Colonic mucosa (tissue), 4 donors: ENCODE results near the gene CALD1. TPM values are rescaled to one million over a fixed set of nuclear protein-coding genes. Genes with fewer than 3 reads are reported as not detected.

ENCODE experiments used
- DNase-seq: peaks from one replicate; pipeline ENCODE4 v3.0.0-alpha.2; 2020
- H3K27ac ChIP-seq: fragments of 200-600 bp; one replicate; pipeline ENCODE4 v1.8.0; 2021
- H3K27me3 ChIP-seq: fragments of 200-600 bp; one replicate; pipeline ENCODE4 v1.8.0; 2021
- H3K36me3 ChIP-seq: fragments of 200-600 bp; one replicate; pipeline ENCODE4 v1.8.0; 2021
- H3K4me1 ChIP-seq: fragments of 200-600 bp; one replicate; pipeline ENCODE4 v1.8.0; 2021; ENCODE audit warnings: mild to moderate bottlenecking
- H3K4me3 ChIP-seq: fragments of 200-600 bp; one replicate; pipeline ENCODE4 v1.8.0; 2021
- H3K9ac ChIP-seq, 2 donors: one replicate each; pipeline ENCODE4 v1.7.0; 2013; ENCODE audit warnings: control low read depth in 2 of 2, low read depth in 2 of 2, low read length in 2 of 2
- H3K9me3 ChIP-seq: fragments of 200-600 bp; one replicate; pipeline ENCODE4 v1.8.0; 2021
- intact Hi-C: fragments of 100-400 bp; cut with DNase I; formaldehyde crosslinking; loops from one replicate; pipeline ENCODE4 v1.14.1; 2022
- total RNA-seq, 2 donors: library from RNA; stranded (reverse); fragmentation: NEBNext Ultra II Directional in 1 of 2; extraction: Animal tissue kit (Norgen Biotek cat#: 25700) in 1 of 2; gene quantifications; one replicate each; pipeline ENCODE4 v1.2.1, GENCODE V29; 2021
- TF ChIP-seq, protein P1 (sequence below): fragments of 200-600 bp; IDR thresholded peaks from one replicate; pipeline ENCODE4 v1.8.0; 2022; ENCODE audit warnings: antibody characterized with exemption, mild to moderate bottlenecking
- donor health status: healthy.
- donor health status: DM: no; HTN: no; CAD: no.
- donor health status: DM: no; HTN: no; CAD: no.

Gene CALD1
- total RNA-seq, 2 donors from 2014 or later, result 27.4 to 193 TPM

DNA sequence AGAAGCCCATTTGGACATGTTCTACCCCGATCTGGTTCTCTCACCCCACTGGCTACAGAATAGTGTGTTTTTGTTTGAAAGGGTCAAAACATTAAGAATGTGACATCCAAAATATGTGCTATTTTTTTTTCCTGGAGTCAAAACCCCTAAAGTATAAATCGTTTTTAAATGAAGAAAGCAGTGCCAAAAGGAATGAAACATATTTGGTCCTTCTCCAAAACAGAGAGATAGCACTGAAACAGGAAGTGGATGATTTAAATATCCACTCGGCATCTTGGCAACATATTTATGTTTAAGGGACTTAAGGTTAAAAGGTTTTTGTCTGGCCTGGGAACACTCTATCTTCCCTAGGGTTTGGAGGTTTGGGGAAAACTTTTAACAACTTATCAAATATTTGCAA is 32.3 kb downstream of the CALD1 start:
- no peak for DNase-seq
- Histone ChIP-seq H3K4me1 (no peaks in the 10 kb centered on the region), H3K27me3 (no peaks in the 10 kb centered on the region), H3K9ac (no peak overlapping the region), H3K27ac (no peak overlapping the region), H3K4me3 (no peak overlapping the region), H3K36me3 (no peaks in the 10 kb centered on the region), H3K9me3 (no peaks in the 10 kb centered on the region)
- intact Hi-C loops, result no loop called here
- TF ChIP-seq, protein P1, sequence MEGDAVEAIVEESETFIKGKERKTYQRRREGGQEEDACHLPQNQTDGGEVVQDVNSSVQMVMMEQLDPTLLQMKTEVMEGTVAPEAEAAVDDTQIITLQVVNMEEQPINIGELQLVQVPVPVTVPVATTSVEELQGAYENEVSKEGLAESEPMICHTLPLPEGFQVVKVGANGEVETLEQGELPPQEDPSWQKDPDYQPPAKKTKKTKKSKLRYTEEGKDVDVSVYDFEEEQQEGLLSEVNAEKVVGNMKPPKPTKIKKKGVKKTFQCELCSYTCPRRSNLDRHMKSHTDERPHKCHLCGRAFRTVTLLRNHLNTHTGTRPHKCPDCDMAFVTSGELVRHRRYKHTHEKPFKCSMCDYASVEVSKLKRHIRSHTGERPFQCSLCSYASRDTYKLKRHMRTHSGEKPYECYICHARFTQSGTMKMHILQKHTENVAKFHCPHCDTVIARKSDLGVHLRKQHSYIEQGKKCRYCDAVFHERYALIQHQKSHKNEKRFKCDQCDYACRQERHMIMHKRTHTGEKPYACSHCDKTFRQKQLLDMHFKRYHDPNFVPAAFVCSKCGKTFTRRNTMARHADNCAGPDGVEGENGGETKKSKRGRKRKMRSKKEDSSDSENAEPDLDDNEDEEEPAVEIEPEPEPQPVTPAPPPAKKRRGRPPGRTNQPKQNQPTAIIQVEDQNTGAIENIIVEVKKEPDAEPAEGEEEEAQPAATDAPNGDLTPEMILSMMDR, result no peak

- Histone ChIP-seq H3K27ac (peak overlapping the region; percentile 15), H3K4me1 (no peaks in the 10 kb centered on the region)
- no peak for DNase-seq
These were observed 34.4 kb downstream of the CALD1 start for GRCh38 chr7:134813663-134814396.

GRCh38 chr7:134814730-134815364 is 35.4 kb downstream of the CALD1 start:
- Histone ChIP-seq H3K4me1 (no peaks in the 10 kb centered on the region), H3K9me3 (no peaks in the 10 kb centered on the region), H3K4me3 (no peak overlapping the region), H3K9ac (no peak overlapping the region), H3K27ac (no peak overlapping the region), H3K36me3 (no peaks in the 10 kb centered on the region), H3K27me3 (no peaks in the 10 kb centered on the region)
- TF ChIP-seq, protein P1, result no peak
- intact Hi-C loops, result no loop called here
- no peak for DNase-seq

More at GRCh38 chr7:134813663-134814396, 34.4 kb downstream of the CALD1 start:
- H3K4me3 ChIP-seq, result no peak overlapping the region
- H3K27me3 ChIP-seq, result no peaks in the 10 kb centered on the region
- no peak overlapping the region for H3K9ac ChIP-seq
- TF ChIP-seq, protein P1, result no peak
- H3K36me3 ChIP-seq, result no peaks in the 10 kb centered on the region
- intact Hi-C loops, result no loop called here
- H3K9me3 ChIP-seq, result no peaks in the 10 kb centered on the region

DNA sequence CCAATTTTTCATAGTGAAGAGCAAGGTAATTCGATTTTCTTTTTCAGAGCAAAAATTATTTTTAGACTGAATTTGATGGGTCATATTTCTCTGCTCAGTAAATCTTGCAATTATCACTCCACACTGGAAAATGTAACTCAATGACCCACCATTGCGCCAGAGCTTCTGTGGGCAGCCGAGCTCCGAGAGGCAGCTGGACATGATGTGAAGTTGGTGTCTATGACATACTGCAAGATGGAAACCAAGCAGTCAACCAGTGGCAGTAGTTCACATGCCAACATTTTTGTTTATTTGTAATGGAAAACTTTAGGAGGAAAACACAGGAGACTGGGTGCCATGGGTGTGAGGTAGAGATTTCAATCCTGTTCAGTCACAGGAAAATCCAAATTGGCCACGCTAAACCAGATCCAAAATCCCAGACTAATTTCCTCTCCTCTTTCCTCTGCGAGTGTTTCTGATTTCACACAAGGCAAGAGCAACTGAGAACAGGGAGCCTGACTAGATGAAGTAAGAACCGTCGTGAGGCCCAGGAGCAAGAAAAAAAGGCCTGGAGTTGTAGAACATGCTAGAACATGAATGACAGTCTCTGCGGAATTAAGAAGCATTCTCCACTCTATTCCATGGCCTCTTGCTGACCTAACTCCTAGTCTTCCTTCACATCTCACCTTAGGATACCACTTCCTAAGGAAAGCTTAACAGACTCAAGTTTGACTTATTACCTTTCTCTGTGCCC is 39.3 kb downstream of the CALD1 start:
- Histone ChIP-seq H3K9me3 (no peaks in the 10 kb centered on the region), H3K4me3 (no peak overlapping the region), H3K9ac (no peak overlapping the region), H3K4me1 (no peaks in the 10 kb centered on the region), H3K27me3 (no peaks in the 10 kb centered on the region), H3K27ac (no peak overlapping the region), H3K36me3 (no peaks in the 10 kb centered on the region)
- DNase-seq, result no peak
- TF ChIP-seq, protein P1, result no peak
- intact Hi-C loops, result no loop called here

DNA sequence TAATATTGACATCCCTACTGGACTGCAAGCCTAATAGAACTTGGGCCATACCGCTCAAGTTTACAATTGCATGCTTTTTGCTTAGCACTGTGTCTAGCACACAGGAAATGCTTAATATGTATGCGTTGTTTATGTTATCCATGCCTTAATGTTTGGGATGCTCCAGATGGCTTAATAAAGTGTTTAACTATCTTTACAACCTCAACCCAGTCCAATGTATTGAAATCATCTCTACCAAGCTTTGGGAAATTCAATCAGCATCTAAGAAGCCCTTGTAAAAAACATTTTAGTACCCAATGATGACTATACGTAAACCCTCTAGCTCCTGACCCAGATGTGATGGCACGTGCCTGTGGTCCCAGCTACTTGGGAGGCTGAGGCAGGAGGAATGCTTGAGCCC is 40.0 kb downstream of the CALD1 start:
- H3K27ac ChIP-seq, result no peak overlapping the region
- TF ChIP-seq, protein P1, result no peak

More for the DNA sequence above, 40.0 kb downstream of the CALD1 start:
- DNase-seq, result no peak
- intact Hi-C loops, result no loop called here
- Histone ChIP-seq H3K4me3 (no peak overlapping the region), H3K27me3 (no peaks in the 10 kb centered on the region), H3K9ac (no peak overlapping the region), H3K9me3 (no peaks in the 10 kb centered on the region), H3K4me1 (no peaks in the 10 kb centered on the region), H3K36me3 (no peaks in the 10 kb centered on the region)
